Subcutaneous adipose tissue (tissue), 4 donors: ENCODE measurements around the gene TNS3. TPM values are rescaled to one million over a fixed set of nuclear protein-coding genes. Genes with fewer than 3 reads are reported as not detected.

Experiments
- CTCF ChIP-seq: fragments of 450-650 bp; IDR thresholded peaks from one replicate; pipeline ENCODE4 v1.5.1; 2016; ENCODE audit warnings: low read depth, mild to moderate bottlenecking, control low read depth, antibody characterized with exemption, moderate library complexity
- total RNA-seq, 4 donors: library from RNA; depleted of rRNA; stranded (reverse); fragments of >200 nt; gene quantifications; one replicate each; pipeline ENCODE4 v1.1.0, GENCODE V29; 2016

TNS3 gene
- total RNA-seq, 4 donors from 2014 or later: 104 to 137 (median 110) TPM

GRCh38 chr7:47561715-47562446, 20.0 kb downstream of the TNS3 start:
- TF ChIP-seq CTCF: no peak

GRCh38 chr7:47559306-47560220, 22.3 kb downstream of the TNS3 start:
- no peak for TF ChIP-seq CTCF

- TF ChIP-seq CTCF: no peak
Measured at GRCh38 chr7:47557694-47558670, 23.9 kb downstream of the TNS3 start.

GRCh38 chr7:47557317-47557693, 24.6 kb downstream of the TNS3 start:
- TF ChIP-seq CTCF: no peak

GRCh38 chr7:47556511-47557180, 25.3 kb downstream of the TNS3 start:
- no peak for TF ChIP-seq CTCF

GRCh38 chr7:47553309-47553708, 28.6 kb downstream of the TNS3 start:
- no peak for TF ChIP-seq CTCF
